Activated T-helper 9 cell treated with anti-CD3 and anti-CD28 coated beads, Interleukin-2, amount 50 U/mL, for 16 hours (primary cell): ENCODE measurements around the gene NOTCH3.
A peak's percentile ranks its signal among the peaks of the same experiment; 100 is the strongest.

Experiments used
- DNase-seq: peaks from one replicate; pipeline ENCODE4 v3.0.0-alpha.2; 2020; ENCODE audit warnings: low read depth

The NOTCH3 gene

GRCh38 chr19:15195371-15196334 lies 5.1 kb downstream of the NOTCH3 start:
- no peak for DNase-seq

GRCh38 chr19:15194938-15195337 lies 5.9 kb downstream of the NOTCH3 start:
- no peak for DNase-seq

GRCh38 chr19:15191982-15192381 lies 8.8 kb downstream of the NOTCH3 start:
- DNase-seq: no peak

GRCh38 chr19:15191514-15191913 lies 9.3 kb downstream of the NOTCH3 start:
- DNase-seq: no peak

GRCh38 chr19:15188851-15189250 lies 11.9 kb downstream of the NOTCH3 start:
- DNase-seq: no peak

- no peak for DNase-seq
Observed at GRCh38 chr19:15187026-15188007, 13.5 kb downstream of the NOTCH3 start.

- no peak for DNase-seq
Observed at GRCh38 chr19:15185188-15185587, 15.6 kb downstream of the NOTCH3 start.

GRCh38 chr19:15184776-15185175 lies 16.0 kb downstream of the NOTCH3 start:
- DNase-seq: no peak

- no peak for DNase-seq
Observed at GRCh38 chr19:15181394-15181793, 19.4 kb downstream of the NOTCH3 start.

- no peak for DNase-seq
Observed at GRCh38 chr19:15180451-15181390, 20.1 kb downstream of the NOTCH3 start.

GRCh38 chr19:15178629-15179308 lies 22.0 kb downstream of the NOTCH3 start:
- no peak for DNase-seq

GRCh38 chr19:15177269-15178116 lies 23.3 kb downstream of the NOTCH3 start:
- peak; percentile 72 for DNase-seq

- DNase-seq: no peak
Observed at GRCh38 chr19:15175609-15176008, 25.2 kb downstream of the NOTCH3 start.

GRCh38 chr19:15173746-15174404 lies 26.9 kb downstream of the NOTCH3 start:
- DNase-seq: no peak

GRCh38 chr19:15170345-15170744 lies 30.4 kb downstream of the NOTCH3 start:
- no peak for DNase-seq

- no peak for DNase-seq
Observed at GRCh38 chr19:15169541-15170285, 31.1 kb downstream of the NOTCH3 start.

GRCh38 chr19:15166700-15167099 lies 34.1 kb downstream of the NOTCH3 start:
- no peak for DNase-seq
